Choroid plexus epithelial cell (primary cell): ENCODE measurements around the gene FSHR.

Experiments used
- DNase-seq: peaks from one replicate; pipeline ENCODE4 v3.0.0-alpha.2; 2010; ENCODE audit warnings: low read depth
- H3K4me3 ChIP-seq: 2 replicates; pipeline ENCODE4 v1.5.1; 2011; ENCODE audit warnings: low read depth, mild to moderate bottlenecking, control low read depth, low read length, moderate library complexity
- TF ChIP-seq, protein P1 (sequence below): conservative IDR thresholded peaks from 2 replicates; pipeline ENCODE4 v1.5.1; 2011; ENCODE audit warnings: low read depth, mild to moderate bottlenecking, control low read depth, inconsistent platforms, low read length, moderate library complexity

The FSHR gene

GRCh38 chr2:49154891-49155290, 576 bp upstream of the FSHR start:
- no peak overlapping the region for H3K4me3 ChIP-seq
- TF ChIP-seq, protein P1, sequence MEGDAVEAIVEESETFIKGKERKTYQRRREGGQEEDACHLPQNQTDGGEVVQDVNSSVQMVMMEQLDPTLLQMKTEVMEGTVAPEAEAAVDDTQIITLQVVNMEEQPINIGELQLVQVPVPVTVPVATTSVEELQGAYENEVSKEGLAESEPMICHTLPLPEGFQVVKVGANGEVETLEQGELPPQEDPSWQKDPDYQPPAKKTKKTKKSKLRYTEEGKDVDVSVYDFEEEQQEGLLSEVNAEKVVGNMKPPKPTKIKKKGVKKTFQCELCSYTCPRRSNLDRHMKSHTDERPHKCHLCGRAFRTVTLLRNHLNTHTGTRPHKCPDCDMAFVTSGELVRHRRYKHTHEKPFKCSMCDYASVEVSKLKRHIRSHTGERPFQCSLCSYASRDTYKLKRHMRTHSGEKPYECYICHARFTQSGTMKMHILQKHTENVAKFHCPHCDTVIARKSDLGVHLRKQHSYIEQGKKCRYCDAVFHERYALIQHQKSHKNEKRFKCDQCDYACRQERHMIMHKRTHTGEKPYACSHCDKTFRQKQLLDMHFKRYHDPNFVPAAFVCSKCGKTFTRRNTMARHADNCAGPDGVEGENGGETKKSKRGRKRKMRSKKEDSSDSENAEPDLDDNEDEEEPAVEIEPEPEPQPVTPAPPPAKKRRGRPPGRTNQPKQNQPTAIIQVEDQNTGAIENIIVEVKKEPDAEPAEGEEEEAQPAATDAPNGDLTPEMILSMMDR = no peak
- DNase-seq = no peak

GRCh38 chr2:49153252-49153651, 1.1 kb downstream of the FSHR start:
- no peak for DNase-seq
- TF ChIP-seq, protein P1 = no peak
- H3K4me3 ChIP-seq = no peak overlapping the region

- no peak for DNase-seq
- TF ChIP-seq, protein P1 = no peak
- H3K4me3 ChIP-seq = no peak overlapping the region
Measured at GRCh38 chr2:49152824-49153223, 1.5 kb downstream of the FSHR start.

- no peak overlapping the region for H3K4me3 ChIP-seq
- DNase-seq = no peak
- TF ChIP-seq, protein P1 = no peak
Measured at GRCh38 chr2:49146401-49146800, 7.9 kb downstream of the FSHR start.

DNA sequence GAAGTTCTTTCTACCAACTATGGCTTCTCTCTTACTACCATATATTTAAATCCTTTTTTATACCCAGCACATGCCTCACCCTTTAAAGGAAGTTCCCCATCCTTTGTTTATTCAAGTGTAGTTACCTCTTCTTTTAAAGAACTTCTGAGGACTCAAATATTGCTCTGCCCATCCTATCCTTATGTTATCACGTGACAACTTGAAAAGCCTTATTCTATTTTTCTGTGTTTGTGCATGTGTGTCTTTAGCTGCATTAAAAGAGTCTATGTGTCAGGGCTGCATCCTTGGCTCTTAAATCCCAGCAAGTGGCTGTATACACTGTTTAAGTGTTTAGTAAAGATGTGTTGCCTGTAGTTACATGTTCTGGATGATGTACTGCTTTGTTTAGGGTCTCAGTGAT, 22.5 kb downstream of the FSHR start:
- TF ChIP-seq, protein P1 = no peak
- no peak for DNase-seq
- no peak overlapping the region for H3K4me3 ChIP-seq

DNA sequence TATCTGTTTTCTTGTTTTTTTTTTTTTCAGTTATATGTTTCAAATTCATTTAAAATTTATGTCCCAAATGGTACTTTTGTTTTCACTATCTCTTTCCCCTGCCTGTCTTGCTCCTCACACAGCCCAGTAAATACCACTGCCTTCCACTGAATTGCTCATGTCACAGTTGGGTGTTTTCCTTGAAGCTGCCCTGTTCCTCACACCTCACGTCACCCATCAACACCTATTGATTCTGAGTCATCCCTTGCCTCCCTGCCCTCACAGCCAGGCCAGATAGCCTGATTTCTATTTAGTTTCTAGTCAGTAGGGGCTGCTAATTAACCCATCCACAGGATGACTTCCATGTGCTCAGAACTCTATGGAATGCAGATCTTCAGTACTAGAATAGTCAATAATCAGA, 25.3 kb downstream of the FSHR start:
- no peak overlapping the region for H3K4me3 ChIP-seq
- TF ChIP-seq, protein P1 = no peak
- no peak for DNase-seq

DNA sequence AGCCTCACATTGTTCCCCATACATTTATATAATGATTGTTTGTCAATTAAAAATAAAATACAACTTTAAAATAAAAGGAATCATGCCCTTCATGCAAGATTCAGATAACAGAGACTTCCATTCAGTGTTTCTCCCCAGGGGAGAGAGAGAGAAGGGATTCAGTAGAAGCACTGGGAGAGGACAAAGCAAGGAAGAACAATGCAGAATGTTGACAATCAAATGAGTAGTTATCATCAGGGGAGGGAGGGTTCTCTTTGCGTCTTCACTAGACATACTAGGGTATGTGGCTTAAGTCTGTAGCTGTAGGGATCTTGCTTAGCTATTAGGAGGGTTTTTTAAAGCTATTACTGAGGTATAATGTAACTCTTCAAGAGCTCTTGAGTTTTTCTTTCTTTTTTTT, 30.7 kb downstream of the FSHR start:
- no peak overlapping the region for H3K4me3 ChIP-seq
- TF ChIP-seq, protein P1 = no peak
- no peak for DNase-seq
